ENCODE results near the gene FSD2.

DNA sequence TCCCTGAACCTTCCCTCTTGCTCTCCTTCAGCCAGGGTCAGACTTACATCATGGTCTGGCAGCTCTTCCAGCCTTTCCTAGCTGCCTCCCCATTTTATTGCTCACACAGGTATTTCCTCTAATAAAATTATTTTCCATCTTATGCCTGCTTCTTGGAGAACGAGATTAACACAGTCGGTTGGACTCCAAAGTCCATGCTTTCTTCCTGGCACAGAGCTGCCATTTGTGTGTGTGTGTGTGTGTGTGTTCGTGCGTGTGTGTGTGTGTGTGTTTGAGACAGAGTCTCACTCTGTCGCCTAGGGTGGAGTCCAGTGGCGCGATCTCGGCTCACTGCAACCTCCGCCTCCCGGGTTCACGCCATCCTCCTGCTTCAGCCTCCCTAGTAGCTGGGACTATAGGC is 15.5 kb downstream of the FSD2 start:
- TF ChIP-seq POLR2AphosphoS5 (IDR thresholded peaks at IDR 0.05) = no peak
- TF ChIP-seq, protein P1, sequence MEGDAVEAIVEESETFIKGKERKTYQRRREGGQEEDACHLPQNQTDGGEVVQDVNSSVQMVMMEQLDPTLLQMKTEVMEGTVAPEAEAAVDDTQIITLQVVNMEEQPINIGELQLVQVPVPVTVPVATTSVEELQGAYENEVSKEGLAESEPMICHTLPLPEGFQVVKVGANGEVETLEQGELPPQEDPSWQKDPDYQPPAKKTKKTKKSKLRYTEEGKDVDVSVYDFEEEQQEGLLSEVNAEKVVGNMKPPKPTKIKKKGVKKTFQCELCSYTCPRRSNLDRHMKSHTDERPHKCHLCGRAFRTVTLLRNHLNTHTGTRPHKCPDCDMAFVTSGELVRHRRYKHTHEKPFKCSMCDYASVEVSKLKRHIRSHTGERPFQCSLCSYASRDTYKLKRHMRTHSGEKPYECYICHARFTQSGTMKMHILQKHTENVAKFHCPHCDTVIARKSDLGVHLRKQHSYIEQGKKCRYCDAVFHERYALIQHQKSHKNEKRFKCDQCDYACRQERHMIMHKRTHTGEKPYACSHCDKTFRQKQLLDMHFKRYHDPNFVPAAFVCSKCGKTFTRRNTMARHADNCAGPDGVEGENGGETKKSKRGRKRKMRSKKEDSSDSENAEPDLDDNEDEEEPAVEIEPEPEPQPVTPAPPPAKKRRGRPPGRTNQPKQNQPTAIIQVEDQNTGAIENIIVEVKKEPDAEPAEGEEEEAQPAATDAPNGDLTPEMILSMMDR (IDR thresholded peaks at IDR 0.05 in 8 of 11, conservative IDR thresholded peaks at IDR 0.05 in 3 of 11) = no peak
